GM21367 (cell line): ENCODE results near the gene MUL1.
A peak's percentile ranks its signal among the peaks of the same experiment; 100 is the strongest.
"Not testable (repeated sequence)": the region's sequence is repeated elsewhere in the genome, so short reads cannot be mapped to it uniquely, and the experiment has no call there.

Experiments used
- ATAC-seq: cut with Tn5 transposase; IDR thresholded peaks from one replicate; pipeline ENCODE4 v1.9.1; 2021; ENCODE audit not compliant: unreplicated experiment

Gene MUL1

GRCh38 chr1:20507564-20508410 is at the start of gene MUL1:
Gene MUL1, minus strand, starts transcription at chr1:20508151. Its CDS starts 127 bp downstream, at chr1:20508024.
- ATAC-seq, result peak; percentile 81

- ATAC-seq, result no peak
These were observed 47.8 kb upstream of the MUL1 start for GRCh38 chr1:20555758-20556120.

- ATAC-seq, result no peak
These were observed 47.2 kb upstream of the MUL1 start for GRCh38 chr1:20555025-20555757.

GRCh38 chr1:20552728-20553445 is 44.9 kb upstream of the MUL1 start:
- no peak for ATAC-seq

GRCh38 chr1:20551945-20552727 is 44.2 kb upstream of the MUL1 start, which contains the start of gene FAM43B:
Gene FAM43B, plus strand, starts transcription at chr1:20552573. Its CDS starts 401 bp downstream, at chr1:20552974.
- no peak for ATAC-seq

GRCh38 chr1:20551161-20551560 is 43.2 kb upstream of the MUL1 start:
- no peak for ATAC-seq

- no peak for ATAC-seq
These were observed 38.7 kb upstream of the MUL1 start for GRCh38 chr1:20546637-20547036.

- ATAC-seq, result no peak
These were observed 32.3 kb upstream of the MUL1 start for GRCh38 chr1:20540281-20540680.

- no peak for ATAC-seq
These were observed 31.0 kb upstream of the MUL1 start for GRCh38 chr1:20538760-20539551.

GRCh38 chr1:20538227-20538626 is 30.3 kb upstream of the MUL1 start:
- no peak for ATAC-seq

GRCh38 chr1:20534659-20535417 is 26.9 kb upstream of the MUL1 start:
- ATAC-seq, result no peak

GRCh38 chr1:20533635-20534034 is 25.7 kb upstream of the MUL1 start:
- no peak for ATAC-seq

GRCh38 chr1:20530901-20531300 is 22.9 kb upstream of the MUL1 start:
- no peak for ATAC-seq

GRCh38 chr1:20530306-20530705 is 22.4 kb upstream of the MUL1 start:
- ATAC-seq, result no peak

- no peak for ATAC-seq
These were observed 20.3 kb upstream of the MUL1 start for GRCh38 chr1:20528221-20528620.

- ATAC-seq, result no peak
These were observed 18.3 kb upstream of the MUL1 start for GRCh38 chr1:20526267-20526666.

- ATAC-seq, result no peak
These were observed 14.3 kb upstream of the MUL1 start for GRCh38 chr1:20521960-20522861.

- not testable (repeated sequence) for ATAC-seq
These were observed 11.8 kb upstream of the MUL1 start for GRCh38 chr1:20519609-20520262.
